Mucosa of rectum (tissue), 2 donors: Measurements from ENCODE around the gene IL17RC.

Experiments
- H3K27ac ChIP-seq, 2 donors: one replicate each; pipeline ENCODE4 v1.7.0; 2013; ENCODE audit warnings: inconsistent platforms in 2 of 2, low read depth in 2 of 2, low read length in 2 of 2
- H3K27me3 ChIP-seq, 2 donors: one replicate each; pipeline ENCODE4 v1.7.0; 2013; ENCODE audit warnings: low read length in 2 of 2; ENCODE audit not compliant: control insufficient read depth in 2 of 2, insufficient read depth in 2 of 2
- H3K36me3 ChIP-seq, 2 donors: one replicate each; pipeline ENCODE4 v1.7.0; 2013; ENCODE audit warnings: low read length in 2 of 2; ENCODE audit not compliant: control insufficient read depth in 2 of 2, insufficient read depth in 2 of 2
- H3K4me1 ChIP-seq, 2 donors: one replicate each; pipeline ENCODE4 v1.7.0; 2013; ENCODE audit warnings: low read length in 2 of 2, mild to moderate bottlenecking in 1 of 2; ENCODE audit not compliant: control insufficient read depth in 2 of 2, insufficient read depth in 2 of 2
- H3K4me3 ChIP-seq, 2 donors: one replicate each; pipeline ENCODE4 v1.7.0; 2013; ENCODE audit warnings: low read length in 2 of 2
- H3K9ac ChIP-seq, 2 donors: one replicate each; pipeline ENCODE4 v1.7.0; 2013; ENCODE audit warnings: low read length in 2 of 2, low read depth in 1 of 2, mild to moderate bottlenecking in 1 of 2
- H3K9me3 ChIP-seq, 2 donors: one replicate each; pipeline ENCODE4 v1.7.0; 2013; ENCODE audit warnings: low read length in 2 of 2; ENCODE audit not compliant: control insufficient read depth in 2 of 2
- donor health status: healthy.
- donor health status: Normal muscosa, but diverticular disease.

IL17RC gene

DNA sequence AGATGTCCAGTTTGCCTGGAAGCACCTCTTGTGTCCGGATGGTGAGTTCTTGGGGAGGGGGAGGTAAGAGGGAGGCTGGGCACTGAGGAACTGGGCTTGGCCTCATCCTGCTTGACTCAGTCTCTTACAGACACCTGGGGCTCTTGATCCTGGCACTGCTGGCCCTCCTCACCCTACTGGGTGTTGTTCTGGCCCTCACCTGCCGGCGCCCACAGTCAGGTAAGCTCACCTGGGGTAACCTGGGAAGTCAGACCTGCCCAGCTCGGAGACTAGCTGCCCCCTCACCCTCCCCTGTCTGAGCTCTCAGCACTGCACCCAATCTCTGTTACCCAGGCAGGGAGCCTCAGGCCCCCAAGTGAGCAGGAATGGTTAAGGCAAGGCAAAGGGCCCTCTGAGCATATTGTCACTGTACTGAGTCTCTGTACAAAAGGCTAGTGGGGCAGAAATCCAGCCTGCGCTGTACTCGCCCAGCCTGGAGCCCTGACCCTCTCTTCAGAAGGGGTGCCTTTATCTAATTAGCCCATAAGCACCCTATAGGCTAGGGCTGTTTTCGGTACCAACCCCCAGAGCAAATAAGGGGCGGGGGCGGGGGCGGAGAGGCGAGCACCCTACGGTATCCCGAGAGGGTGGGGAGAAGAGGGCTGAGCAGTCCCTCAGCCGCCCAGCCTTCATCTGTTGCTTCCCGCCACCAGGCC is 2.2 kb upstream of the IL17RC start:
- H3K36me3 ChIP-seq, result peaks cover 13 to 15% of the 10 kb centered on the region in 2 donors
- peaks cover 33 to 35% of the 10 kb centered on the region in 2 donors for H3K4me1 ChIP-seq
- H3K4me3 ChIP-seq, result peak overlapping the region; percentile 44 to 73
- H3K27me3 ChIP-seq, result no peaks in the 10 kb centered on the region
- peak overlapping the region; percentile 86 to 93 for H3K27ac ChIP-seq
- H3K9me3 ChIP-seq, result no peaks in the 10 kb centered on the region
- peak overlapping the region; percentile 32 to 77 for H3K9ac ChIP-seq

DNA sequence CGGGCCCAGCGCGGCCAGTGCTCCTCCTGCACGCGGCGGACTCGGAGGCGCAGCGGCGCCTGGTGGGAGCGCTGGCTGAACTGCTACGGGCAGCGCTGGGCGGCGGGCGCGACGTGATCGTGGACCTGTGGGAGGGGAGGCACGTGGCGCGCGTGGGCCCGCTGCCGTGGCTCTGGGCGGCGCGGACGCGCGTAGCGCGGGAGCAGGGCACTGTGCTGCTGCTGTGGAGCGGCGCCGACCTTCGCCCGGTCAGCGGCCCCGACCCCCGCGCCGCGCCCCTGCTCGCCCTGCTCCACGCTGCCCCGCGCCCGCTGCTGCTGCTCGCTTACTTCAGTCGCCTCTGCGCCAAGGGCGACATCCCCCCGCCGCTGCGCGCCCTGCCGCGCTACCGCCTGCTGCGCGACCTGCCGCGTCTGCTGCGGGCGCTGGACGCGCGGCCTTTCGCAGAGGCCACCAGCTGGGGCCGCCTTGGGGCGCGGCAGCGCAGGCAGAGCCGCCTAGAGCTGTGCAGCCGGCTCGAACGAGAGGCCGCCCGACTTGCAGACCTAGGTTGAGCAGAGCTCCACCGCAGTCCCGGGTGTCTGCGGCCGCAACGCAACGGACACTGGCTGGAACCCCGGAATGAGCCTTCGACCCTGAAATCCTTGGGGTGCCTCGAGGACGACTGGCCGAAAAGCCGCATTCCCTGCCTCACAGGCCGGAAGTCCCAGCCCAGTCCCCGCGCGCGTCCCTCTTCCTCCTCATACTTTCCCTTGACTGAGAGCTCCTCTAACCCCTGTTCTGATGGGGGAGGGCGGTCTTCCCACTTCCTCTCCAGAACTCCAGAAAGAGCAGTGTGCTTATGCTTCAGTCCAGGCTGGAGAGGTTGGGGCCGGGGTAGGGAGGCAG is 1.4 kb upstream of the IL17RC start:
- peak overlapping the region; percentile 72 to 73 for H3K4me3 ChIP-seq
- peaks cover 33 to 35% of the 10 kb centered on the region in 2 donors for H3K4me1 ChIP-seq
- no peaks in the 10 kb centered on the region for H3K27me3 ChIP-seq
- peak overlapping the region; percentile 86 to 93 for H3K27ac ChIP-seq
- peaks cover 13 to 15% of the 10 kb centered on the region in 2 donors for H3K36me3 ChIP-seq
- H3K9ac ChIP-seq, result peak overlapping the region; percentile 65 to 77
- H3K9me3 ChIP-seq, result no peaks in the 10 kb centered on the region

DNA sequence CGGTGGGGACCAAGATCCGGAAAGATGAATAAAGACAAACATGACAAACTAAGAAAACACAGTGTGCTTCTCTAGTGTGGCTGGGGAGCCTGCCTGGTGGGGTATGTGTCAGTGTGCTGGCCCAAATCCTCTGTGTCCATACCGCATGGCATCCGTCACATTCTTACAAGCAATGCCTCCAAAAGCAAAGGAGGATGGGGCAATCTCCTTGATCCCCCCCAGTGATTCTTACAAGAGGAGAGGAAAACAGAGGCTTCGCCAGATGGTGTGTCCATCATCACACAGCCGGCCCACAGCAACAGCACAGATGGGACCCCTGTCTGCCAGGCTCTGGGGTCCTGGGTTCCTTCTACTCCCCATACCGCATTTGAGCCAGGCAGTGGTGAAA is 558 bp upstream of the IL17RC start:
- peak overlapping the region; percentile 72 to 80 for H3K9ac ChIP-seq
- no peaks in the 10 kb centered on the region for H3K27me3 ChIP-seq
- H3K4me1 ChIP-seq, result peaks cover 33 to 35% of the 10 kb centered on the region in 2 donors
- H3K9me3 ChIP-seq, result no peaks in the 10 kb centered on the region
- peaks cover 9 to 12% of the 10 kb centered on the region in 2 donors for H3K36me3 ChIP-seq
- H3K4me3 ChIP-seq, result peak overlapping the region; percentile 78 to 81
- peak overlapping the region; percentile 92 to 93 for H3K27ac ChIP-seq

DNA sequence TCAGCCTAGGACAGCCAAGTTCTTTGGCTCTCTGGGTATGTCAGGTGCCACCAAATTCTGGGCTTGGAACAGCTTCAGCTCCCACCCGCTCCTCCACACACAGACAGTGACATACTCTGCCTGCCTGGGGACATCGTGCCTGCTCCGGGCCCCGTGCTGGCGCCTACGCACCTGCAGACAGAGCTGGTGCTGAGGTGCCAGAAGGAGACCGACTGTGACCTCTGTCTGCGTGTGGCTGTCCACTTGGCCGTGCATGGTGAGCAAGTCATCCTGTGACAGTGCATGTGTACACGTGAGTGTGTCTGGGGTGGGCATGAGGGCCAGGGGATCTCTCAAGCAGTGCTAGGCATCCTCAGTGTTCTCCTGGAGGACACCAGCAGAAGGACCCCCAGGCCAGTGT is 922 bp downstream of the IL17RC start:
- H3K27me3 ChIP-seq, result no peaks in the 10 kb centered on the region
- no peaks in the 10 kb centered on the region for H3K9me3 ChIP-seq
- peak overlapping the region; percentile 78 to 81 for H3K4me3 ChIP-seq
- H3K9ac ChIP-seq, result peak overlapping the region; percentile 41 to 68
- no peaks in the 10 kb centered on the region for H3K36me3 ChIP-seq
- peaks cover 33 to 35% of the 10 kb centered on the region in 2 donors for H3K4me1 ChIP-seq
- no peak overlapping the region for H3K27ac ChIP-seq

DNA sequence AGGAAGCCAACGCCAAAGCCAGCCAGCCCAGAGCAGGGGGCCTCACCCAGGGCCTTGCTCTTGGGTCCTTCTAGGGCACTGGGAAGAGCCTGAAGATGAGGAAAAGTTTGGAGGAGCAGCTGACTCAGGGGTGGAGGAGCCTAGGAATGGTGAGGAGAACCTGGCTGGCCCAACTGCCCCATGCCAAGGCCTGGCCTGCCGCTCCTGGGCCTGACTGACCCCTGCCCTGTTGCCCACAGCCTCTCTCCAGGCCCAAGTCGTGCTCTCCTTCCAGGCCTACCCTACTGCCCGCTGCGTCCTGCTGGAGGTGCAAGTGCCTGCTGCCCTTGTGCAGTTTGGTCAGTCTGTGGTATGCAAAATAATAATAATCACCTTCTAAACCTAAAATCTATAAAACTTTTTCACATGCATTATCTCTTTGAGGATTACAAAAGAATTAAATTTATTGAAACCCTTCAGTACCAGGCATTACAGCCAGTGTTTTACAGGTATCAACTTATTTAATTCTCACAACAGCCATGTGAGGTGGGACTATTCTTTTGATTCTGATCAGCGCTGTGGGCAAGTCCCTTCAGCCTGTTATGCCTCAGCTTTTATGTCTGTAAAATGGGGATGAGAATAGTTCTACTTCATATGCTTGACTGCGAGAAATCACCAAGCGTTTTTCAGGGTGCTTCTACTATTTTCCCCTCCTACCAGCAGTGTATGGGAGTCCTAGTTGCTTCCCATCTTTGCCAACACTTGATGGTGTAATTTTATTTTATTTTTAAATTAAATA is 1.6 kb downstream of the IL17RC start:
- Histone ChIP-seq H3K27me3 (no peaks in the 10 kb centered on the region), H3K4me1 (peaks cover 33 to 34% of the 10 kb centered on the region in 2 donors), H3K36me3 (no peaks in the 10 kb centered on the region), H3K27ac (no peak overlapping the region), H3K9me3 (no peaks in the 10 kb centered on the region), H3K9ac (no peak overlapping the region), H3K4me3 (no peak overlapping the region)

- peaks cover 6 to 8% of the 10 kb centered on the region in 2 donors for H3K36me3 ChIP-seq
- H3K27me3 ChIP-seq, result no peaks in the 10 kb centered on the region
- H3K4me1 ChIP-seq, result peaks cover 6 to 8% of the 10 kb centered on the region in 2 donors
- H3K4me3 ChIP-seq, result no peak overlapping the region
- H3K9ac ChIP-seq, result no peak overlapping the region
- no peak overlapping the region for H3K27ac ChIP-seq
- H3K9me3 ChIP-seq, result no peaks in the 10 kb centered on the region
Measured at GRCh38 chr3:9928158-9928557, 11.3 kb downstream of the IL17RC start.

DNA sequence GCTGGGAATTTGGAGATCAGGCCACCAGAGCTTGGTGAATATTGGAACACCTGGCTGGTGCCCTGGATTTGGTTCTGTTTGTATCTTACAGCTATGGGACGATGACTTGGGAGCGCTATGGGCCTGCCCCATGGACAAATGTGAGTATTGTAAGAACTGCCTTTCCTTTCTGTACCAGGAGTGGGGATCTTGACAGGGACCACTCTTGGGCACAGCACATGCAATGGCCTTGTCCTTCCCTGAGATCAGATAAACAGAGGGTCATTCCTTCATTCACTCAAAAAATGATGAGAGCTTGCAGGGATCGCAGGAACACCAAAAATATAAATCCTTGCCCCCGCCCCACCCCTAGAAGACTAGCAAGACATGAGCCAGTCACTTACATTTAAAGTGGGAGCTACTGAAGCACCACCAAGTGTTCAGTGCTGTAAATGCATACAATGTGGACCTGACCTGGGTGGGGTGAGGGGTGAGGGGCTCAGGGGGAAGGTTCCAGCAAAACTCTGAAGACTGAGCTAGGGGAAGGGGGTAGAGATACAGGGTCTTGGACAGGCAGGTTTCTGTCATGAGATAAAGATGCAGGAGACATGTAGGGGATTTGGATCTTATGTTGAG is 14.0 kb downstream of the IL17RC start:
- Histone ChIP-seq H3K4me1 (peaks cover 18 to 23% of the 10 kb centered on the region in 2 donors), H3K27ac (no peak overlapping the region), H3K9ac (no peak overlapping the region), H3K4me3 (no peak overlapping the region), H3K9me3 (no peaks in the 10 kb centered on the region), H3K27me3 (no peaks in the 10 kb centered on the region), H3K36me3 (peaks cover 2 to 6% of the 10 kb centered on the region in 2 donors)

DNA sequence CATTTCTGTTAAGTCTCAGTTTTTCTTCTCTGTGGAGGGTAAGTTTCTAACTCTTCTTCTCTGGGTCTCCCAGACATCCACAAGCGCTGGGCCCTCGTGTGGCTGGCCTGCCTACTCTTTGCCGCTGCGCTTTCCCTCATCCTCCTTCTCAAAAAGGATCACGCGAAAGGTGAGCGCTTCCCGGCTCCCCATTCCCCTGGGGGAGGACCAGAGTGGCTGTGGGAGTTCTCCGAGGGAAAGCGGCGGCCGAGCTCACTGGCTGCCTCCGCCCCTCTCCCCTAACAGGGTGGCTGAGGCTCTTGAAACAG is 15.6 kb downstream of the IL17RC start:
- Histone ChIP-seq H3K9me3 (no peaks in the 10 kb centered on the region), H3K4me3 (peak overlapping the region; percentile 94 to 98), H3K36me3 (peaks cover 8 to 16% of the 10 kb centered on the region in 2 donors), H3K27me3 (no peaks in the 10 kb centered on the region), H3K27ac (peak overlapping the region; percentile 94 to 96), H3K4me1 (peaks cover 18 to 23% of the 10 kb centered on the region in 2 donors), H3K9ac (peak overlapping the region; percentile 75 to 89)

GRCh38 chr3:9932843-9933560 is 16.1 kb downstream of the IL17RC start:
- Histone ChIP-seq H3K27me3 (no peaks in the 10 kb centered on the region), H3K4me3 (peak overlapping the region; percentile 94 to 98), H3K9me3 (no peaks in the 10 kb centered on the region), H3K36me3 (peaks cover 12 to 16% of the 10 kb centered on the region in 2 donors), H3K4me1 (peaks cover 18 to 23% of the 10 kb centered on the region in 2 donors), H3K9ac (peak overlapping the region; percentile 75 to 89), H3K27ac (peak overlapping the region; percentile 94 to 96)
